SU-DHL-6 (cell line): Measurements from ENCODE around the gene PSMC3IP.

Experiments
- H2AFZ ChIP-seq: fragments of 200-600 bp; sonication (generic); 2 replicates; pipeline ENCODE4 v1.6.1; 2014; ENCODE audit warnings: low read depth, mild to moderate bottlenecking, moderate library complexity, mixed read lengths, antibody characterized with exemption, low read length; ENCODE audit not compliant: severe bottlenecking
- H3F3A ChIP-seq: fragments of 200-600 bp; shearing (Covaris generic); 2 replicates; pipeline ENCODE4 v1.6.0; 2016; ENCODE audit warnings: antibody characterized with exemption, mild to moderate bottlenecking; ENCODE audit not compliant: insufficient read depth
- H3K27ac ChIP-seq: fragments of 200-600 bp; sonication (generic); 2 replicates; pipeline ENCODE4 v1.5.1; 2016; ENCODE audit warnings: low read depth, mild to moderate bottlenecking, low read length, moderate library complexity, mixed read lengths
- H3K27me3 ChIP-seq: fragments of 200-600 bp; sonication (generic), shearing (Covaris generic); 2 replicates; pipeline ENCODE4 v1.6.0; 2014; ENCODE audit warnings: mild to moderate bottlenecking, low read length
- H3K36me3 ChIP-seq: fragments of 200-600 bp; sonication (generic); 2 replicates; pipeline ENCODE4 v1.6.1; 2014; ENCODE audit warnings: mild to moderate bottlenecking, low read length, mixed read lengths
- H3K4me2 ChIP-seq: fragments of 300-600, 200-600 bp; shearing (Covaris generic), sonication (generic); 2 replicates; pipeline ENCODE4 v1.6.0; 2014; ENCODE audit warnings: low read length, low read depth, mild to moderate bottlenecking; ENCODE audit not compliant: poor library complexity, severe bottlenecking
- H3K4me3 ChIP-seq: fragments of 200-600 bp; sonication (generic); 2 replicates; pipeline ENCODE4 v1.5.1; 2014; ENCODE audit warnings: antibody characterized with exemption, low read length, mild to moderate bottlenecking, mixed read lengths; ENCODE audit not compliant: insufficient read depth, poor library complexity, severe bottlenecking
- H3K79me2 ChIP-seq: fragments of 200-600 bp; sonication (generic); 2 replicates; pipeline ENCODE4 v1.6.1; 2014; ENCODE audit warnings: mild to moderate bottlenecking, low read length, moderate library complexity; ENCODE audit not compliant: insufficient read depth
- H3K9ac ChIP-seq: fragments of 200-600 bp; sonication (generic); 2 replicates; pipeline ENCODE4 v1.7.0; 2014; ENCODE audit warnings: mild to moderate bottlenecking, low read length
- H3K9me2 ChIP-seq: fragments of 200-600 bp; sonication (generic); replicated peaks from 2 replicates; pipeline ENCODE4 v1.6.1; 2014; ENCODE audit warnings: low read length; ENCODE audit not compliant: insufficient read depth
- H3K9me3 ChIP-seq: fragments of 200-600 bp; sonication (generic); 2 replicates; pipeline ENCODE4 v1.6.1; 2014; ENCODE audit warnings: low read length, mixed read lengths; ENCODE audit not compliant: insufficient read depth
- H4K20me1 ChIP-seq: fragments of 200-600 bp; sonication (generic); 2 replicates; pipeline ENCODE4 v1.6.1; 2014; ENCODE audit warnings: low read depth, mild to moderate bottlenecking, antibody characterized with exemption, low read length, moderate library complexity, mixed read lengths
- EZH2phosphoT487 ChIP-seq: fragments of 200-600 bp; sonication (generic), shearing (Covaris generic); conservative IDR thresholded peaks from 2 replicates; pipeline ENCODE4 v1.6.1; 2018; ENCODE audit warnings: mild to moderate bottlenecking, antibody characterized with exemption, low read length, moderate library complexity, mixed read lengths
- TF ChIP-seq, protein P1 (sequence below): fragments of 200-600 bp; sonication (generic); IDR thresholded peaks from one replicate; pipeline ENCODE4 v1.5.1; 2017; ENCODE audit warnings: antibody characterized with exemption, mild to moderate bottlenecking, low read length, moderate library complexity; ENCODE audit not compliant: insufficient read depth, poor library complexity, severe bottlenecking

PSMC3IP gene

DNA sequence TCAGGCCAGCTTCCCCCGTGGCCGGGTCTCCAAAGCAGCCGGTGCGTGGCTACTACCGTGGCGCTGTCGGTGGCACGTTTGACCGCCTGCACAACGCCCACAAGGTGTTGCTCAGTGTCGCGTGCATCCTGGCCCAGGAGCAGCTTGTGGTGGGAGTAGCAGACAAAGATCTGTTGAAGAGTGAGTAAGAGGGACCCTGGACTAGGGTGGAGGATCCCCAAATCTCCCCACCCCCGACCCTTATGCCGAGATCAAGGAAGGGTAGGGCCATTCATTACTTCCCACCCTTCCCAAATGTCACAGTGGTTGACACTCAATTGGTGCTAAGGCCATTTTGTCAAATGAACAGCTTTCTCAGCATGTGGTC lies 14.4 kb downstream of the PSMC3IP start:
- H3K79me2 ChIP-seq = peaks cover 36% of the 10 kb centered on the region
- no peaks in the 10 kb centered on the region for H3K9me3 ChIP-seq
- H3K4me2 ChIP-seq = peak overlapping the region; percentile 80
- H2AFZ ChIP-seq = no peak overlapping the region
- H3F3A ChIP-seq = peaks cover 5% of the 10 kb centered on the region; the same call in 1 of the 2 replicates
- H3K36me3 ChIP-seq = no peaks in the 10 kb centered on the region
- H3K27ac ChIP-seq = peak overlapping the region; percentile 59; the same call in 1 of the 2 replicates
- no peaks in the 10 kb centered on the region for H3K27me3 ChIP-seq
- H3K9ac ChIP-seq = peak overlapping the region; percentile 85
- H4K20me1 ChIP-seq = no peaks in the 10 kb centered on the region
- no peak for TF ChIP-seq EZH2phosphoT487
- TF ChIP-seq, protein P1, sequence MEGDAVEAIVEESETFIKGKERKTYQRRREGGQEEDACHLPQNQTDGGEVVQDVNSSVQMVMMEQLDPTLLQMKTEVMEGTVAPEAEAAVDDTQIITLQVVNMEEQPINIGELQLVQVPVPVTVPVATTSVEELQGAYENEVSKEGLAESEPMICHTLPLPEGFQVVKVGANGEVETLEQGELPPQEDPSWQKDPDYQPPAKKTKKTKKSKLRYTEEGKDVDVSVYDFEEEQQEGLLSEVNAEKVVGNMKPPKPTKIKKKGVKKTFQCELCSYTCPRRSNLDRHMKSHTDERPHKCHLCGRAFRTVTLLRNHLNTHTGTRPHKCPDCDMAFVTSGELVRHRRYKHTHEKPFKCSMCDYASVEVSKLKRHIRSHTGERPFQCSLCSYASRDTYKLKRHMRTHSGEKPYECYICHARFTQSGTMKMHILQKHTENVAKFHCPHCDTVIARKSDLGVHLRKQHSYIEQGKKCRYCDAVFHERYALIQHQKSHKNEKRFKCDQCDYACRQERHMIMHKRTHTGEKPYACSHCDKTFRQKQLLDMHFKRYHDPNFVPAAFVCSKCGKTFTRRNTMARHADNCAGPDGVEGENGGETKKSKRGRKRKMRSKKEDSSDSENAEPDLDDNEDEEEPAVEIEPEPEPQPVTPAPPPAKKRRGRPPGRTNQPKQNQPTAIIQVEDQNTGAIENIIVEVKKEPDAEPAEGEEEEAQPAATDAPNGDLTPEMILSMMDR = no peak
- H3K9me2 ChIP-seq = no peaks in the 10 kb centered on the region
- peak overlapping the region; percentile 66 for H3K4me3 ChIP-seq

DNA sequence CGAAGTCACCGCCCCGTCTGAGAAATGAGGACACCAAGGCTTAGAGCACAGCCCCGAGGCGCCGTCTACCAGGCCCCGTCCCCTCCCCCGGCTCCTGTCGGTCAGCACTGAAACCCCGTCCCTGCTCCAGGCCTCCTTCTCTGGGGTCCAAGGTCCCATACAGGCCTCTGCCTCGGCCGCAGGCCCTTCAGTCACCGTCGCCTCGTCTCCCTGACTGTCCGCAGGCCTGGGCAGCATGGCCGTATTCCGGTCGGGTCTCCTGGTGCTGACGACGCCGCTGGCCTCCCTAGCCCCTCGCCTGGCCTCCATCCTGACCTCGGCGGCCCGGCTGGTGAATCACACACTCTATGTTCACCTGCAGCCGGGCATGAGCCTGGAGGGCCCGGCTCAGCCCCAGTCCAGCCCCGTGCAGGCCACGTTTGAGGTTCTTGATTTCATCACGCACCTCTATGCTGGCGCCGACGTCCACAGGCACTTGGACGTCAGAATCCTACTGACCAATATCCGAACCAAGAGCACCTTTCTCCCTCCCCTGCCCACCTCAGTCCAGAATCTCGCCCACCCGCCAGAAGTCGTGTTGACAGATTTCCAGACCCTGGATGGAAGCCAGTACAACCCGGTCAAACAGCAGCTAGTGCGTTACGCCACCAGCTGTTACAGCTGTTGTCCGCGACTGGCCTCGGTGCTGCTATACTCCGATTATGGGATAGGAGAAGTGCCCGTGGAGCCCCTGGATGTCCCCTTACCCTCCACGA lies 15.0 kb downstream of the PSMC3IP start:
- Histone ChIP-seq H4K20me1 (no peaks in the 10 kb centered on the region), H3K9ac (peak overlapping the region; percentile 85), H3K36me3 (no peaks in the 10 kb centered on the region), H3K4me2 (peak overlapping the region; percentile 80), H3K79me2 (peaks cover 32% of the 10 kb centered on the region), H3K27ac (peak overlapping the region; percentile 59), H3K9me2 (no peaks in the 10 kb centered on the region), H3K4me3 (peak overlapping the region; percentile 66), H3K9me3 (no peaks in the 10 kb centered on the region), H2AFZ (no peak overlapping the region), H3K27me3 (no peaks in the 10 kb centered on the region), H3F3A (peaks cover 5% of the 10 kb centered on the region; the same call in 1 of the 2 replicates)
- TF ChIP-seq, protein P1 = no peak
- TF ChIP-seq EZH2phosphoT487 = no peak

DNA sequence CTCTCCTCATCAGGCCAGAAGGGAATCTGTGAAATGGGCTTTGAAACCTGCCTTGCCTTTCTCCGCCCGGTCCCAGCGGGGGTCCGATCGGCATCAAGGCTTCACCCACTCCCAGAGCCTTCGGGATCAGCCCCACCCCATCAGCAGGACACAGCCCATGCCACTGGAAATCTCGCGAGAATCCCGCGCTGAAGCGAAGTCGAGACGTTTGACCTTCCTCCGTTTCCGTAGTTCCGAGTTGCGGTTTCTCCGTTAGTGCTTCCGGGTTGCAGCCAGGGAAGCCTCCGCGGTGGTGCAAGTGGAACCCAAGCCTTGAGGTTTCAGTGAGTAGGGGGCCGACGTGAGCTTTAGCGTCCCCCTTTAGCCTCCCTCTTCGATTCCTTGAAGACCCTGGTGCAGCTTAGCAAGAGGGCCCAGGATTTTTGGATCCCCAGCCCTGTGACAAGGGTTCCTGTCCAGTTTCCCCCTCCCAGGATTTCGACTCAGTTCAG lies 15.6 kb downstream of the PSMC3IP start, which contains the start of gene COASY:
Gene COASY (plus strand): TSS at position 252 of the 491 bp plus-strand sequence. CDS start 475 bp downstream, outside the sequence.
- Histone ChIP-seq H3K27ac (peak within 1 kb of the TSS; percentile 59), H4K20me1 (no peaks in the 10 kb centered on the region), H3K79me2 (peaks cover 27% of the 10 kb centered on the region), H3F3A (peaks cover 5% of the 10 kb centered on the region; the same call in 1 of the 2 replicates), H3K36me3 (no peaks in the 10 kb centered on the region), H3K4me3 (peak within 1 kb of the TSS; percentile 66), H3K4me2 (peak within 1 kb of the TSS; percentile 80), H3K9me3 (no peaks in the 10 kb centered on the region), H3K27me3 (no peaks in the 10 kb centered on the region), H2AFZ (peak within 1 kb of the TSS; percentile 70), H3K9ac (peak within 1 kb of the TSS; percentile 85), H3K9me2 (no peaks in the 10 kb centered on the region)
- TF ChIP-seq, protein P1 = no peak
- no peak for TF ChIP-seq EZH2phosphoT487
